Progenitor cell of endocrine pancreas (in vitro differentiated cells): Measurements from ENCODE around the gene ZNF837. TPM values are rescaled to one million over a fixed set of nuclear protein-coding genes. Genes with fewer than 3 reads are reported as not detected.
"Not testable (repeated sequence)": the region's sequence is repeated elsewhere in the genome, so short reads cannot be mapped to it uniquely, and the experiment has no call there.

ENCODE experiments used
- DNase-seq: peaks from one replicate; pipeline ENCODE4 v3.0.0; 2021; ENCODE audit warnings: low spot score; ENCODE audit not compliant: unreplicated experiment
- H3K27ac Mint-ChIP-seq: 2 replicates; pipeline ENCODE4 v1.8.0; 2021; ENCODE audit warnings: mild to moderate bottlenecking, moderate library complexity, mixed read lengths
- H3K27me3 Mint-ChIP-seq: 2 replicates; pipeline ENCODE4 v1.8.0; 2021; ENCODE audit warnings: mixed read lengths
- H3K36me3 Mint-ChIP-seq: 2 replicates; pipeline ENCODE4 v1.8.0; 2022; ENCODE audit warnings: mixed read lengths; ENCODE audit not compliant: insufficient read depth
- H3K4me1 Mint-ChIP-seq: 2 replicates; pipeline ENCODE4 v1.8.0; 2021; ENCODE audit warnings: low read depth, mixed read lengths
- H3K4me3 Mint-ChIP-seq: 2 replicates; pipeline ENCODE4 v1.8.0; 2021; ENCODE audit warnings: low read depth, mild to moderate bottlenecking, moderate library complexity, mixed read lengths
- H3K9me3 Mint-ChIP-seq: 2 replicates; pipeline ENCODE4 v1.8.0; 2021; ENCODE audit warnings: low read depth, mixed read lengths
- CTCF ChIP-seq: fragments of 200-600 bp; sonication (generic); IDR thresholded peaks from one replicate; pipeline ENCODE4 v1.5.0; 2021; ENCODE audit warnings: antibody characterized with exemption, mild to moderate bottlenecking; ENCODE audit not compliant: unreplicated experiment
- total RNA-seq: library from RNA; stranded (reverse); gene quantifications from 2 replicates; pipeline ENCODE4 v1.2.1, GENCODE V29; 2021

The ZNF837 gene
- total RNA-seq, 1 donor from 2014 or later: 6.1 TPM

- TF ChIP-seq CTCF: no peak
- H3K27me3 Mint-ChIP-seq: no peaks in the 10 kb centered on the region
- H3K36me3 Mint-ChIP-seq: no peaks in the 10 kb centered on the region
- DNase-seq: no peak
- peak overlapping the region; percentile 95 for H3K27ac Mint-ChIP-seq
- no peaks in the 10 kb centered on the region for H3K9me3 Mint-ChIP-seq
- H3K4me3 Mint-ChIP-seq: peak overlapping the region; percentile 91
- peaks cover 17% of the 10 kb centered on the region for H3K4me1 Mint-ChIP-seq
Measured at GRCh38 chr19:58381460-58382212, 806 bp upstream of the ZNF837 start.

GRCh38 chr19:58380037-58380661, 681 bp downstream of the ZNF837 start:
- Mint-ChIP-seq H3K4me1 (peaks cover 13% of the 10 kb centered on the region), H3K27me3 (no peaks in the 10 kb centered on the region), H3K27ac (peak overlapping the region; percentile 95), H3K36me3 (no peaks in the 10 kb centered on the region), H3K4me3 (peak overlapping the region; percentile 91), H3K9me3 (no peaks in the 10 kb centered on the region)
- DNase-seq: no peak
- TF ChIP-seq CTCF: no peak

GRCh38 chr19:58379246-58379645, 1.6 kb downstream of the ZNF837 start:
- Mint-ChIP-seq H3K4me3 (peak overlapping the region; percentile 91), H3K27ac (no peak overlapping the region), H3K9me3 (no peaks in the 10 kb centered on the region), H3K27me3 (no peaks in the 10 kb centered on the region), H3K4me1 (peaks cover 13% of the 10 kb centered on the region), H3K36me3 (no peaks in the 10 kb centered on the region)
- TF ChIP-seq CTCF: no peak
- DNase-seq: no peak

- not testable (repeated sequence) for DNase-seq, H3K4me3 Mint-ChIP-seq, H3K9me3 Mint-ChIP-seq, H3K27ac Mint-ChIP-seq, H3K4me1 Mint-ChIP-seq, H3K27me3 Mint-ChIP-seq, H3K36me3 Mint-ChIP-seq
Measured at GRCh38 chr19:58376724-58377123, 4.1 kb downstream of the ZNF837 start.

GRCh38 chr19:58374200-58374599, 6.6 kb downstream of the ZNF837 start:
- TF ChIP-seq CTCF: no peak
- H3K4me3 Mint-ChIP-seq: no peak overlapping the region
- H3K4me1 Mint-ChIP-seq: no peaks in the 10 kb centered on the region
- H3K36me3 Mint-ChIP-seq: peaks cover 6% of the 10 kb centered on the region
- no peak for DNase-seq
- no peaks in the 10 kb centered on the region for H3K27me3 Mint-ChIP-seq
- H3K27ac Mint-ChIP-seq: no peak overlapping the region
- no peaks in the 10 kb centered on the region for H3K9me3 Mint-ChIP-seq
